HG03108 (cell line): ENCODE results near the gene RPAP3.

Experiments
- ATAC-seq: cut with Tn5 transposase; IDR thresholded peaks from one replicate; pipeline ENCODE4 v1.9.1; 2021; ENCODE audit warnings: moderate library complexity; ENCODE audit not compliant: unreplicated experiment

The RPAP3 gene, protein sequence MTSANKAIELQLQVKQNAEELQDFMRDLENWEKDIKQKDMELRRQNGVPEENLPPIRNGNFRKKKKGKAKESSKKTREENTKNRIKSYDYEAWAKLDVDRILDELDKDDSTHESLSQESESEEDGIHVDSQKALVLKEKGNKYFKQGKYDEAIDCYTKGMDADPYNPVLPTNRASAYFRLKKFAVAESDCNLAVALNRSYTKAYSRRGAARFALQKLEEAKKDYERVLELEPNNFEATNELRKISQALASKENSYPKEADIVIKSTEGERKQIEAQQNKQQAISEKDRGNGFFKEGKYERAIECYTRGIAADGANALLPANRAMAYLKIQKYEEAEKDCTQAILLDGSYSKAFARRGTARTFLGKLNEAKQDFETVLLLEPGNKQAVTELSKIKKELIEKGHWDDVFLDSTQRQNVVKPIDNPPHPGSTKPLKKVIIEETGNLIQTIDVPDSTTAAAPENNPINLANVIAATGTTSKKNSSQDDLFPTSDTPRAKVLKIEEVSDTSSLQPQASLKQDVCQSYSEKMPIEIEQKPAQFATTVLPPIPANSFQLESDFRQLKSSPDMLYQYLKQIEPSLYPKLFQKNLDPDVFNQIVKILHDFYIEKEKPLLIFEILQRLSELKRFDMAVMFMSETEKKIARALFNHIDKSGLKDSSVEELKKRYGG

DNA sequence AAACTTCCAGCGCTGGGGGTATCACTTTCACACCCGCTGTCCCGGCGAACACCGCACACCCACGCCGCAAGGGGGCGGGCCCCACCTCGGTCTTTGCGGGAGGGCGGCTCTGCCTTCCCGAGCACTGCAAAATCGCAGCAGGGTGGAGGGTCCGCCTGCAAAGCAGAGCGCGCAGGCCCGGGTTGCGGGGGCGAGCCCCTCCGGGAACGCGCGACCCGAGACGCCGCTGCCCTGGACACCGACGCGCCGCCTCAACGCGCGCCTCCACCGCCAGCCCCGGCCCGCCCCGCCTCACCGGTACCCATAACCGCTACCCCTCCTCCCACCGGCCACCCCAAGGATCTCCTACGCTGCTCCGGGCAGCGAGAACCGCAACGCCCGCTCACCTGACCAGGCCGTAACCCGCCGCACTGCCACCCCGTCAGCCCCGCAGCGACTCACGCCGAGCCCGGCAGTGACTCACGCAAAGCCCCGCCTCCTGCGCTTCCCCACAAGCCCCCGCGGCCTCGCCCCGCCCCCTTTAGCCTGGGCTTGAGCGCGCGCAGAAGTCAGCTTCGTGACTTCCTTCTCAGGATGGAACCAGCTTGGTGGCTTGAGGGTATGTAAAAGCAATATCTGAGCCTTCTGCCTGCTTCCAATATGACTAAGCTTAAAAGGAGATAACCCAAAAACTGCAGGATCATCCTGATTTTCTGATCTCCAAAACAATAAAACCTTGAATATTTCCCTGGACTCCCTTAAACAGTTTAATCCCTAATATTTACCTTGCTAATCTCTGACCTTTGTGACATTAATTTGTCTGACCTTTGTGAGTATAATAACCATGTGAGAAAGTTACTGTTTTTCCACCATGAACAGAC is at the start of gene RPAP3:
Gene RPAP3 (minus strand): TSS at position 465 of the 860 bp plus-strand sequence. CDS start 3,190 bp downstream, outside the sequence.
- ATAC-seq, result peak; percentile 82

DNA sequence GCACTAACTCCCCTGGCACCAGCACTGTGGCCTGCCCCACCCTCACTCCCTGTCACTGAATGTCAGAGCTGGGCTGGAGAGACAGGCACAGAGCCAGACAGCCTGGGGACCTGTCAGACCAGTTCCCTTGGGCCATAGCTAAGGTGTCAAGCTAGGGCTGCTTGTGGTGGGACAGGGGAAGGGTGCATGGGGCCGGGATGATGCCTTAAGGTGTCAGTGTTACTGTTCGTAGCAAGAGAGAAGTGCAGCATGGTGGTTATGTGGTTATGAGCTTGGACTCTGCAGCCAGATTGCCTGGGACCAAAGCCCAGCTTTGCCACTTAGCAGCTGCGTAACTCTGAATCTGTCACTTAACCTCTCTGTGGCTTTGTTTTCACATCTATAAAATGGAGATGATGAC is 49.1 kb upstream of the RPAP3 start:
- no peak for ATAC-seq

DNA sequence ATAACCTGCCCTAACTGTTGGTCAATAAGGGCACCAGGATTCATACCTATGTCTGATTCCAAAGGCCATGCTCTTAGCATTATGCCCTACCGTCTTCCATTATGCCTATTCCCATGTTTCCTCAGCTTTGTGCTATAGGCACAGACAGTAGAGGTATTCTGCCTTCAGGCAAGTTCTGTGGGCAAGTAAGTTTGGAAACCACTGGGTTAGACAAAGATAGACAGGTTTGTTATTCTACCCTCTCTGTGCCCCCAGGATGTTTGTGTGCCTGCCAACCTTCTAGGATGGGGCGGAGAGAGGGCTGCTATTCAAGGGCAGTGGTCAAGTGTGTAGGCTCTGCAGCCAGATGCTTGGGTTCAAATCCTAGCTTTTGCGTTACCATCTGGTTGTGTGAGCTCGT is 48.3 kb upstream of the RPAP3 start:
- no peak for ATAC-seq

DNA sequence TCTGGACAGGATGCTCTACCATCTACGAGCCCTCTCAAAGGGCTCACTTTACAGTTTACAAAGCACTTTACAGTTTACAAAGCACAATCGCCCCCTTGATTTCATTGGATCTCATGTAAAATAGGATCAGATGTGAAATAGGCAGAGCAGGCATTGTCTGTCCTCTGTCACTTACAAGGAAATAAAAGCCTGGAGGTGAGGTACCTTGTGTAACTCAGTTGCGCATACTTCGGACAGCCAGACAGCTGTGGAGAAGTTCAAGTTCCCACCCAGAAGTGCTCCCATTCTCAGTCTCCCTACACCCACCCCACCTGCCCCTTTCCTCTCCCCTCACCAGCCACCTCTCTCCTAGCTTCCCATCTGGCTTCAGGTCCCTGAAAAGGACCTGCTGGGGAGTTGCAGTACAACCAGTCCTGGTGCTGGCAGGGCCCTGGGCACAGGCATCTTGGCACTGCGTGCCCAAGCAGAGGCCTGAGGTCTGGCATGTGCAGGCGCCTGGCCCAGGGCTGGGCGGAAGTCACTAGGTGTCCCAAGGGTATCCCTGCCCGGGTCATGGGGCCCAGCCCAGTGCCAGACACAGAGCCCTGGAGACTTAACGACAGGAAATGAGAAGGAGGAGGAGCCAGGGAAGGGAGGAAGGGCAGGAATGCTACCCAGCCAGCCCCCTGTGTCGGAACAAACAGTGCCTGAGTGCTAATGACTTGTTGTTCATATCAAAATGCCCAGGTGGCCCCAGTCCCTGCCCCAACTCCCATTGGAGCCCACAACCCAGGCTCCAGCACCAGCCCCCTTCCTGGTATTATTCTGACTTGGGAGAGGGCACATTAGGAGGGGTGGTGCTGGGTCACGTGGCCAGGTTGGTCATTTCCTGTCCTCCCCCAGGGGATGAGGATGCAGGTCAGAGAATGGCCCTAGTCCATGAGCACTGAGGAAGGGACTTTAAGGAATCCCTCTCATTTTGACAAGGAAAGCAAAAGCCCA is 47.5 kb upstream of the RPAP3 start:
- ATAC-seq, result no peak

DNA sequence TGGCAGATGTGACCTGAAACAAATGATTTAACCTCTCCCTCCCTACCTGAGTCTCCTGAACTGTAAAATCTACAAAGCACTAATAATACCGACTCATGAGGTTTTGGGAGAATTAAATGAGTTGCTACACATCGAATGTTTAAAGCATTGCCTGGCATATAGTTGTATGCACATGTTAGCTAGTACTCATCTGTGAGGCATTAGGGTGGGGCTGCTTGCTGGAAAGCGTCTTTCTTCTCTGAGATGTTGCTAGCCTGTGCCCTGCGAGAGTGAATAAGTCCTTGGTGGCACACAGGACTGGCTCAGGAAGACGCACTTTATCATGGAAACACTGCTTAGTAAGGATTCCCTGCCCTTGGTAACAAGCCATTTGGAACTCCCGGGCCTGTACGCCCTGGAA is 46.7 kb upstream of the RPAP3 start:
- ATAC-seq, result no peak

DNA sequence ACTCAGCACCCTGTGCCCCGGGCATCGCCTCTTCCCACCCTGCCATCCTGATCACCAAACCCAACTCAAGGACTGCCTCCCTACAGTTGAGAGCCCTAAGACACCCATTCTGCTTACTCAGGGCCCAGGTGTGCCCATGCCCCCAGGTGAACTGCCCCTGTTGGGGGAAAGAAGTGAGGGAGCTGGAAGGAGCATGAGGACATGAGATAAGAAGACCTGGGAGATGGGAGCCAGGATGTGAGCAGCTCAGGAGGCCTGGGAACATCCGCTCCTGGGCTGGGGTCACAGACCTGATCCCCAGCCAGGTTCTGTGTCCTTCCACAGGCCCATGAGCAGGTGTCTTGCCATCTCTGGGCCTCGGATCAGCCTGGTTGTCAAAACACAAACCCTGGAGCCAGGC is 46.3 kb upstream of the RPAP3 start:
- no peak for ATAC-seq

DNA sequence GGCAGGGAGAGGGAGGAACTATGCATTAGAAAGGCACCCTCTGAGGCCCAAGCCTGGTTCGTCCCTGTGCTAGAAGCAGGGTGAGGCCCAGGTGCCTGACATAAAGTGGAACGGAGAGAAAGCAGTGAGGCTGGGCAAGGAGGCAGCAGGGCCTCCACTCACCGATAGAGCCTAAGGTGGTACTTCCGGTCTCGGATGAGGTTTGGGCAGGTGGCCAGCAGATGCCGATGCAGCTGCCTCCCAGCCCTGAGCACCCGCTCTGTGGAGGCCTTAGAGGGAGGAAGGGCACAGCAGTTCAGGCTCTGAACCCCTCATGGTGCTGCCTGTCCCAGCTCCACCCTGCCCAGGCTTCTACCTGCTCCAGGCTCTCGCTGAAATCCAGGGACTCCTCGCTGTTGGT is 45.7 kb upstream of the RPAP3 start:
- no peak for ATAC-seq

DNA sequence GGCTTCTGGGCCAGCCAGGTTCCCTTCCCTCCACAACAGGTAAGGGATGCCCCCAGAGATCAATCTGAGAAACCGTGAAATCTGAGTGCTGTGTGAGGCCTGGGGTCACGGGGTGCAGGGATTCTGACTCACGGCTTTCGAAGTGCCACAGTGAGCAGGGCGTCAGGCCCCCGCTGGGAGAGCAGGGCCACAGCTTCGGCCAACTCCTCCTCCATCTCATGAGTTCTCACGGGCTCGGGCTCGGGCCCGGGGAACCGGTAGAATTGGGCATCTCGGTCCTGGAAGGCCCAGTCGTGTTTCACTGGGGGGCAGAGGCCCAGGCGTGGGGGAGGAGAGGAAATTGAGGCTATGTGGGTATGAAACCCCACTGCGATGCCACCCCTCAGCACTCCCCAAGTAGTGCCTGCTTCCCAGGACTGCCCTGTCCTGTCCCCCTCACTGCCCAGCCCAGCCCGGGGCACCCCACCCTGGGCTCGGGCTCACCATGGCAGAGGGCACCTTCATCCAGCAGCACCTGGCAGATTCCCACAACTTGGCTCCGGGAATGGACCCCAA is 45.2 kb upstream of the RPAP3 start:
- no peak for ATAC-seq

DNA sequence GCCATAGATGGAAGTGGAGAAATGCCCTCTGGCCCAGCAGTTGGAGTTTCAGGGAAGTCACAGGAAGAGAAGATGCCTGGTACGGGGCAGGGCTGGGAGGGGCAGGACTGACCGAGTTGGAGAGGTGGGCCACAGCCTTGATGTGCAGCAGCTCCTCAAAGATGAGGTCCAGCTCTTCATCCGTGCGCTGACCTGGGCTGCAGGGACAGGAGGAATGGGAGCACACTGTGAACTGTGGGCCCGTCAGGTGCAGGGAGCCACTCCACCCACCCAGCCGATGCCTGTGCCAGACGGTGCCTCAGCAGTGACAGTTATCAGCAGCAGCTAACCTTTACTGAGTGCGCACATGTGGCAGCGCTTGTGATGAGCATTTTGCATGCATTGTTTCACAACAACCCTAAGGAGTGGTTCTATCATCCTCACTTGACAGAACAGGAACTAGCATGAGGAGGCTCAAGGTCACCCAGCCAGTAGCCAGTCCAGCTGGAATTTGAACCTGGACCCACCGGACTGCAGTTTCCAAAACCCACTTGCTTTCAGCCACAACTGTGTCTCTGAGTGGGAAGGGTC is 44.5 kb upstream of the RPAP3 start:
- ATAC-seq, result no peak

DNA sequence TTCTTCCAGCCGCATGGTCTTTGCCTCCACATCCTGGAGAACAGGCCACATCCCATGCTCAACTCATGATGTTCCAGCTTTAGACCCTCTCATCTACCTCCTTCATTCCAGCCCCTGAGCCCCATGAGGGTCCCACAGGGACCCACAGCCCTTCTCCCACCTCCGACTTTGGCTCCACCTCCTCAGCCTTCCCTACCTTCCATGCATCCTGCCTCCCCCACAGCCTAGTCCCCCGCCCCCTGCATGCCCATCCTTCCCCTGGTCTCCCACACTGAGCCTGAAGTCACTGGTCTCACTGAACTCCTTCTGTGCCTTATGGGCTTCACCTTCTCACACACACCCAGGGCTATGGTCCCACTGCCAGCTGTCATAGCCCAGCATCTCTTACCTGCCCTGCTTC is 43.1 kb upstream of the RPAP3 start:
- ATAC-seq, result no peak

DNA sequence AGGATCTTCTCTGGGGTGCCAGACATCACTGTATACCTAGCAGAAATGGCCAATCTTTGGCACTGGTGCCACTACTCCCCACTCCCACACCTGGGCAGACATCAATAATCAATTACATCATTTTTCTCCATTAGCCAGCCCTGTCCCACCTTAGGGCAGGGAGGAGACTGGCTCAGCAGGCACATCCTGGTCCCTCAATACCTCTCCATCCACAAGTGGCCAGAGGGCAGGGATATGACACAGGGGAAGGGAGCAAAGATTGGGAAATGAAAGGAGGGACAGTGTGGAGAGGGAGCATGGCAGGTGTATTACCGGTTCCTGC is 42.6 kb upstream of the RPAP3 start:
- ATAC-seq, result no peak

DNA sequence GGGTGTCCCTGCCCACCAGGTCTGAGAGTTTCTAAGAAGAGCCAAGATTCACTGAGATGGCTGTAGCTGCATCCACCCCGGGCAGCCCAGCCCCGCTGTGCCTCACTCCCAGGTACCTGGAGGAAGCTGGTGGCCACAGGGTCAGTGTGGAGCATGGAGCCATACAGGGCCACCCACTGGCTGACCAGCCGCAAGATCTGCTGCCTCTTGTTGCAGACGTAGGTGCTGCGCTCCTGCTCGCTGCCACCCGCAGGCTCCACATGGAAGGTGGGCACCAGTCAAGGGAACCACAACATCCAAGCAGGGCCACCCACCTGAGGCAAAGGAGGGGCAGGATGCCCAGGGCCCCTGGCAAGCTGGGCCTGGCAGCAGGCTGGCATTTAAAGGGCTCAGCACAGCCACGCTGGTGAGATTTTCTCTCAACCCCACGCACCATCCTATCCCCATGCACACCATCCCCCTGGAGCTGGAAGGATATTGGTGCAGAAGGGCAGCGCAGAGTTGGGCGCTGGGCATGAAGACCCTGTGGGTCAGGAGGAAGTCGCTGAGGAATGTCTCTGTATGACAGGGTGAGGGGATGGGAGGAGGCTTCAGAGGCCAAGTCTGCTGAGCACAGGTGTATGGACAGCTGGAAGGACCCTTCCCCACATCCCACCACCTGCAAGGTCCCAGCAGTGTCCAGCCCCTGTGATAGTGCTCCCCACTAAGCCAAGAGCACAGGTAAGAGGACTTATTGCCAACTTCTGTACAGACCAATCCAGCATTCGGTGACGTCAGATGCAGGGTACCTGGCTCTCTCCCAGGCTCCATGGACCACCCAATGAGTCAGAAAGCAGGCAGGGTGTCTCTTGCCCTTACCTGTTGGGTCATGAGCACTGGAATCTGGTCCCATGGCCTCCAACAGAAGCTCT is 42.0 kb upstream of the RPAP3 start:
- ATAC-seq, result no peak

DNA sequence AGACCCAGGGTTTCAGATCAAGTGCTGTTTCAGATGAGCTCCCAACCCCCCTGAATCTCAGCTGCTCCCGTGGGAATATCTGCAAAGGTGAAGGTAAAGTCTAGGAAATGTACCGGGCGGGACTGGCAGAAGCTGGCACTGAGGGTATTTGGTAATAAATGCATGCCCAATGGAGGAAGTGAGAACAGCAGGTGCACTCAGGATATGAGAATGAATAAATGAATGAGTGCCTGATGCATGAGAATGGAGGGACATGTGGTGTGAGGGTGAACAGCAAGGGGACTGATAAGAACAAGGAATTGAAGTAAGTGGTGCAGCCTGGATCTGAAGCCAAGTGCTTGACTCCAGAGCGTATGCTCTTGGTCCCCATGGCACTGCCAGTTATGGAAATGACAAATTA is 41.3 kb upstream of the RPAP3 start:
- peak; percentile 50 for ATAC-seq

DNA sequence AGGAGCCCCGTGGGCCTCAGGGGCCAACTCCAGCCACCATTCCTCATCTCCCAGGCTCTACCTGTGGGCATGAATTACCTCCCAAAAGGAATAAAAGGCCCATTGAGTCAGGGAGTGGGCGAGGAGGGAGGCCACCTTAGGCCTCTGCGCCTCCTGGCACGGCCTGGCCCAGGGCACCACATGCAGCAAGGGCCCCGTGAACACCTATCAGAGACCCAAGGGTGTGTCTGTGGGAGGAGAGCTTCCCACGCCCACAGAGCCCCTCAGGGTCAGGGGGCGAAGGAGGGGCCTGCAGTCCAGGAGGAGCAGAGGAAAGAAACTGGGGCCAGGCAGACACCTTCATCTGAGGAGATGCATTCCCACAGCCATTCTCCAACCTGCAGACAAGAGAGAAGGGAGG is 40.7 kb upstream of the RPAP3 start:
- ATAC-seq, result no peak

DNA sequence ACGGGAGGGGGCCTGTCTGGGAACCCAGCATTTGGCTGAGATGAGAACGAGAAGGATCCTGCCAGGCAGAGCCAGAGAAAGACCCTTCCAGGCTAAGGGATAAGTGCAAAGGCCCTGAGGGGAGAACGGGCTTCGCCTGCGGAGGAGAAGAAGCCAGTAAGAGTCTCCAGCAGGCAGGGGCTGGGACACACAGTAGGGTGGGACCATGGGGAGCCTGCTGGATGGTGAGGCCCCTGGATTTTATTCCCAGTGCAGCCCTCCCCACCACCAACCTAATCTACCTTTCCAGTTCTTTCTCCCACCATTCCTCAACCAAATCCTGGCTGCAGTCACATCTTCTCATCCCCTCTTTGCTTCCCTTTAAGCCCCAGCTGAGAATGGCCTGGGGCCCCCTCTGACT is 40.2 kb upstream of the RPAP3 start:
- no peak for ATAC-seq

DNA sequence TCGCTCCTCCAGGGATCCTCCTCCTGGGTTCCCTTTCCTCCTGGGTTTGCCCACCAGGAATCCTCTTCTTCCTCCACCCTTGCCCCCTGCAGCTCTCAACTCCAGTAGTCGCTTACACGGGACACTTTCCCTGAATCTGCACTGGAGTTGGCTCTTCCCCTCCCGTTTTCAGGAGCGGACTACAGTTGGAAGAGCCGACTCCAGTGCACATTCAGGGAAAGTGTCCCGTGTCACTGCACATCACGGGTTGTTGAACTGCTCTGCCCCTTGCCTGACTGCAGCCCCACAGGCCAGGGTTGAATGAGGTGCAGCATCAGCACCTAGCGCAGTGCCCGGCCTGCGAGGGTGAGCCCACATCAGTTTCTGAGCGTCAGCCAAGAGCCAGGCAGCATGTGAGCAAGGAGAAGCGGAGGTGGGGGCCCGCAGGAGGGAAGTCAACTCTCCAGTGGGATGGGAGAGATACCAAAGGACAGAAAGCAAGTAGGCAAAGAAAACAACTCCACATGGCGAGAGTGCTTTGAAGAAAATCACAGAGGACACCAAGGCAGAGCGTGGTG is 39.7 kb upstream of the RPAP3 start:
- no peak for ATAC-seq

DNA sequence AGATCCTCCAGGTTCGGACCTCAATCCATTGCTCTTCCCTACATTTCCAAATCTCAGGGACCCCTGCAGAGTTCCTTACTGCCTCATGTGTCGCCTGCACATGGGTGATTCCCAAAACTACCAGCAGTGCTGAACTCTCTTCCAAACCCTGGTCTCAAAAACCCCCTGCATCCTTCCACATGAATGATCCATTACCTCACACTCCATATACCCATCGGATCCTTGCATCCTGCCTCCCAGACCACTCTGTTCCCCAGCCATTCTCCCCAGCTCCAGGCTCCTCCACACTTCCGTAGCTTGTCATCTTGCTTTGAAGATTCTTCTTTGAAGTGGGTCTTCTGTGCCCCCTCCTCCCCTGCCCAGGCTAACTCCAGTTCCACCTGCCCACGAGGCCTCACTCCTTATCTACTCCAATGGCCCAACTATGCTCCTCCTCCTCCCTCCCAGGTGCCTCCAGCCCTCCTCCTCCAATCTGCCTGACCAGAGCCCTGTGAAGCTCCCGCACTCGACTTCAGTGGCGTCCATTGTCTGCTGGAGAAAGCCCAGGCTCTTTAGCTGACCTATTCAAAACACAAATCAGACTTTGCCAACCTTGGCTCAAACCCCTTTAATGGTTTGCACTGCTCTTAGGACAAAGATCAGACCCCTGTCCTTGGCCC is 39.1 kb upstream of the RPAP3 start:
- ATAC-seq, result no peak

DNA sequence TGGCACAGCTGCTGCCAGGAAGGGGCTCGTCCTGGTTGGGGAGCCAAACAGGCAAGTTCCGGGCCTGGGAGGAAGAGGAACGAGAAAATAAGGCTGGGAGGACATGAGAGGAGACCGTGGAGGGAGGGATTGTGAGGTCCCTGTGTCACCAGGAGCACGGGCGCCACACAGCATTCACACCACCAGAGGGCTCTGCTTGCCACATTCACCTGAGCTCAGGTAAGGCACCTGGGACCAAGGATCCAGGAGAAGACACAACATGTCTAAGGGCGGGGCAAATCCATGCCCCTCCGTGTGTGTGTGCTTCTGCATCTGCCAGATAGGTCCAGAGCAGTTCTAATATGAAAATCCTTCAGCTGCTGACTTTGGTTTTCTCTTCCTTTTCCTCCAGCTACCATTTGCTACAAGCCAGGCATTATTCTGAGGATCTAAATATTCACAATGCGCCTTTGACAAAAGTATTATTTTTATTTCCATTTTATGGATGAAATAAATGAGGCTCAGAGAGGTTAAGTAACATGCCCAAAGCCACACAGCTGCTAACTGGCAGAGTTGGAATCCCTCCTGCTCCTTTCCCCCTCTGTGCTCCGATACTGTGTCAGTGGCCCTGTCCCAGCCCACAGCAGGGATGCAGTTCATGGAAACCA is 38.3 kb upstream of the RPAP3 start:
- no peak for ATAC-seq
